GM19467 (cell line): ENCODE measurements around the gene SHOX.

Experiments
- ATAC-seq: cut with Tn5 transposase; IDR thresholded peaks from one replicate; pipeline ENCODE4 v1.9.1; 2021; ENCODE audit warnings: mild to moderate bottlenecking, moderate library complexity; ENCODE audit not compliant: unreplicated experiment

Gene SHOX

DNA sequence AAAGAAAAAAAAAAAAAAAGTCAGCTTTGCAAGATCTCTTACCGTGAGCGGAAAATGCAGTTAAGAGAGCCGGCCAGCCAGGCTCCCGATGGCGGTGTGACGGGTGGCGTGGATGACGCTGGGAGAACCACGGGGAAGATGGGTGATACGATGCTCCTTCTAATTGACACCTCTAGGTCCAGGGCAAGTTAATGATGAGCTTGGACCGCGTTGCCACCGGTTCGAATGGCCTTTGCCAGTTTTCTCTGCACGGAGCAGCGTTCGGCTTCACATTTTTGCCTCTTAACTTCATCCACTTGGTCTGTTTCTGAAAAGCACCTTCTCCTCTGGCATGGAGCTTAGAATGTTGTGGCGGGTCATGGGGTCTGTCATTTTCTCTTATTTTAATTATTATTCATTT lies 33.2 kb downstream of the SHOX start:
- ATAC-seq = no peak

DNA sequence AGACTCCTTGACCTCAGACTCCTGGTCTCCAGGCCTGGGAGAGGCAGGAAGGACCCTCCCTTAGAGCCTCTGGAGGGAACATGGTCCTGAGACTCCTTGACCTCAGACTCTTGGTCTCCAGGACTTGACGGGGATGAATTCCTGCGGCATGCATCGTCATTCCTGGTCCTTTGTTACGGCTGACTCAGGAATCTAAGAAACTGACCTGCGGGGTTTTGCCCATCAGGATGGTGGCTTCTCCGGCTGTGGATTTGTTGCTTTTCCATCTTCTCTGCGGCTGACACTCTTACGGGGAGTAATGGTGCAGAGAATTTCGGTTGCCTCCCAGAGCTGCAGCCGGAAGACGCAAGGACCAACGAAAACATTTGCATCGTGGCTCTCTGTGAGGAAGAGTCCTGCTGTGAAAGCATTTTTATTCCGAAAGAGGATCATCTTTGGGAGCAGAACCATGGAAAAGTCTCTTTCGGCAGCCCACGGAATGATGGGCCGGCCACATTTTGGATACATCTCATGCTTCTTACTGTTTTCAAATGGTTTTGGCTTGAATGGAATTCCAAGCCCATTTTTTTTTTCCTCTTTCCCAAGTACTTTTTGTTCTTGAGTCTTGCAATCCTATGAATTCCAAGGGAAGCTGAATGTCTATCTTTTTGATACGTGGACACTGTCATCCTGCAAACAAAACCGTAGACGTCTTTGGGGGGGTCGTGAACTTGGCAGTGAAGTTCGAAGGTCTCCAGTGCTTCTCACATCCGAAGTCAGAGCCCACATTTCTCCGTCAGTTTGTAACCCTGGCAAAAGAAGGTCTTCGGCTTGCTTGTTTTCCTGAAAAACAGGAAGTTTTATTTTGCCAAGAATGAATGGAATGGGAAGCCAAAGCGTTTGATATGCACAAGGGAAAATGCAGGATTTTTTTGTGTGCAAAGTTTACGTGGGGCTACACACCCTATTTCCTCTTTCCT lies 36.5 kb downstream of the SHOX start:
- no peak for ATAC-seq

DNA sequence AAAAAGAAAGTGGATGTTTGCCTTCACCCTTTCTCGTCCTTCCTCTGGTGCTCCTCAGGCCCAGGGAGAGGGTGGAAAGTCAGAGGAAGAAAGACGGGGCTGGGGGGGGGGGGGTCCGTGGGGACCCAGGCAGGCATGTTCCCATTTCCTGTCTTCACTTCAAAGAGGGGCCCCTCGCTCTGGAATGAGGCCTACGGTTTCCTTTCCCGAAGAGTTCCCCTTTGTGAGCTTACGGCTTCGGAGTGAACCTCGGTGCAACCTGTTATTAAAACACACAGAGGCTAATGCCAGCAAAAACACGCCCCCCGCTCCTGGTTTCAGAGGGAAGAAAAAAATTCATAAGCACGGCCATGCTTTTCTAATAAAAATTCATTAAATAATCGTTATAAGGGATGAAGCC lies 40.1 kb downstream of the SHOX start:
- no peak for ATAC-seq

DNA sequence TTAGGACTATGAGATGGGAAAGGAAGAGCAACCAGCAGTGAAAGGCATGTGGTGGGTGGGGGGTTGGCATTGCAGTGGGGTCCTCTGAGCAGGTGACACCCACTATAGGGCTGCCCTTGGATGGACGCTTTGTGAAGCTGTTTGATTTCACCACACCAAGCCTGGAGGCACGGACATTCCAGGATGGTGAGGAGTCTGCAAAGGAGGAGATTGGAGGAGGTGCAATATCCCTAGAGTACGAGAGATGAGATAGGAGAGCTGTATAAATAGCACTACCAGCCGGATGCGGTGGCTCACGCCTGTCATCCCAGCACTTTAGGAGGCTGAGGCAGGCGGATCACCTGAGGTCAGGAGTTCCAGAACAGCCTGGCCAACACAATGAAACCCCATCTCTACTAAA lies 42.3 kb downstream of the SHOX start:
- ATAC-seq = no peak

DNA sequence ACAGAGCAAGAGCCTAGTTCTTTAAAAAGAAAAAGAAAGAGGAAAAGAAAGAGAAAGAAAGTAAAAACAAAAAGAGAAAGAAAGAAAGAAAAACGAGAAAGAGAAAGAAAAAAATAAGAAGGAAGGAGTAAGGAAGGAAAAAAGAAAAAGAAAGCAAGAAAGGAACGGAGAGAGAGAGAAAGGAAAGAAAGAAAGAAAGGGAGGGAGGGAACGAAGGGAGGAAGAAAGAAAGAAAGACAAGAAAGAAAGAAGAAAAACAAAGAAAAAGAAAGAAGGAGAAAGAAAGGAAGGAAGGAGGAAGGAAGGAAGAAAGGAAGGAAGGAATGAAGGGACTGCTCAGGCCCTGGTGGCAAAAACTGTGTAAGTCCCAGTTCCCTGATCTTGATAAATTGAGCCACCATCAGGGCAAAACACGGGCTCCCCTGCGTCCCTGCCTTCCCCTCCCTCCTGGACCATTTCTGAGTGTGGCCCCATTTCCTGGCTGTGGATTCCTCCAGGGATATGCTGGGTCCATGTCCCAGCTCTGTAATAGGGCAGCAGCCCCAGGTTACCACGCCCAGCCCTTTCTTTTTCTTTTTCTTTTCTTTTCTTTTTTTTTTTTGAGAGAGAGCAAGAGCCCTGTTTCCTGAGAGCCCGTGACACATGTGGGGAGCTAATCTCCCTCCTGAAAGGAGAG lies 44.8 kb downstream of the SHOX start:
- ATAC-seq = no peak

DNA sequence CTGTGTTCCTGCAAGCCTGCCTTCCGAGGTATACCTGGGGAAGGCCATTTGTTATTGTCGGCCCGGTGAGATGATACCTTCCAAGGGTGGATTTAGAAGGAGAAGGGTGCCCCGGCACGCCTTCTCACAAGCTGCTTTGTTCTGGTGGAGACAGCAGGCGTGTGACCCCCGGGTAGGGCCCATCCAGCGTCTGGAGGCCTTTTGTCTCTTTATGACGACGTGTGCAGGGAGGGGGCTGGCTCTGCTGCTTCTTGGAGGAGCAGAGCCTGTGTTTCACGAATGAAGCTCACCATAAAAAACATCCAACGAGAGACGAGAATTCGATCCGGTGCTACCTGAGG lies 45.3 kb downstream of the SHOX start:
- no peak for ATAC-seq

DNA sequence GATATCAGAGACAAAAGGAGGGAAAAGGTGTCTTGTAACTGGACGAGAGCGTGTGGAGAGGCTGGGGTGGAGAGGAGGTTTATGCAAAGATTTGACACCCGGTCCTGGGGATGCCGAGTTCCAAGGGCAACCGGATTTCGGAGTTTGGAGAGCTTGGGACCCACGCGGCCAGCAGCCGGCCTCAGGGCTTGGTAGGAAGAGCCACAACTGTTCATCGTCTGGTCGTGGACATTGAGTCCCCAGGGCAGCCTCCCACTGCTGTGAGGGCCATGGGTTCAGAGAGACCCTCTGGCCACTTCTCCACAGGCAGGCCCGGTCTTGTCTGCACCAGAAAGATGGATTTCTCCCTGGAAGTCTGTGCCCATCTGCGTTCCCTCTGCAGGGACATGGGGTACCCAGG lies 46.8 kb downstream of the SHOX start:
- ATAC-seq = no peak

DNA sequence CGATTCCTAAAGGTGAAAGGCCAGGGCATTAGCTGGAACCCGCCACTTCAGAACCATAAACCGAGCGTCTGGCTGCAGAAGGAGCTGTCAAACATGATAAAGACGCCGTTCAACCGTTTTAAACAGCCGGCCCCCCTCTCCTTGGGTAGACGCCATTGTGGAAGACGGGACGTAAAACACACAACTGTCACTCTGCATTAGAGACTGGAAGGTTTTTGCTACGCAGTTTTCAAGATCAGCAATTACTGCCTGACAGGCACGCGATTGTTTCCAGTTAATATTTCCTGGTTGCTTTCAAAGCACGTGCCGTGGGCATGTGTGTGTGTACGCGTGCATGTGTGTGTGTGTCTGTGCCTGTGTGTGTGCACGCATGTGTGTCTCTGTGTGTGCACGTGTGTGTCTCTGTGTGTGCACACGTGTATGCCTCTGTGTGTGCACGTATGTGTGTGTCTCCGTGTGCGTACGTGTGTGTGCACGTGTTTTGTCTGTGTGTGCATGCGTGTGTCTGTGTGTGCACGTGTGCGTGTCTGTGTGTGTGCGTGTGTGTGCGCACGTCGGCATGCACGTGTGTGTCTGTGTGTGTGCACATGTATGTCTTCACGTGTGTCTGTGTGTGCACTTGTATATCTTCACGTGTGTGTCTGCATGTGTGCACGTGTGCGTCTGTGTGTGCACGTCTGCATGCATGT lies 48.8 kb downstream of the SHOX start:
- no peak for ATAC-seq

DNA sequence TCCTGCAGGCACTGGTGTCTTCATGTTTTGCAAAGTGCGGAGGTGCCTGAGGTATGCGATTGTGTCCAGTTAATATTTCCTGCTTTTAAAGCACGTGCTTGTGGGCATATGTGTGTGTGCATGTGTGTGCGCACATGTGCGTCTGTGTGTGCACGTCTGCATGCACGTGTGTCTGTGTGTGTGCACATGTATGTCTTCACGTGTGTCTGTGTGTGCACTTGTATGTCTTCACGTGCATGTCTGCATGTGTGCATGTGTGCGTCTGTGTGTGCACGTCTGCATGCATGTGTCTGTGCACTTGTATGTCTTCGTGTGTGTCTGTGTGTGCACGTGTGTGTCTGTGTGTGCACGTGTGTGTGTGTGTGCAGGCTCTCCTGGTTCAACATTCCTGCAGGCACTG lies 49.5 kb downstream of the SHOX start:
- ATAC-seq = no peak

DNA sequence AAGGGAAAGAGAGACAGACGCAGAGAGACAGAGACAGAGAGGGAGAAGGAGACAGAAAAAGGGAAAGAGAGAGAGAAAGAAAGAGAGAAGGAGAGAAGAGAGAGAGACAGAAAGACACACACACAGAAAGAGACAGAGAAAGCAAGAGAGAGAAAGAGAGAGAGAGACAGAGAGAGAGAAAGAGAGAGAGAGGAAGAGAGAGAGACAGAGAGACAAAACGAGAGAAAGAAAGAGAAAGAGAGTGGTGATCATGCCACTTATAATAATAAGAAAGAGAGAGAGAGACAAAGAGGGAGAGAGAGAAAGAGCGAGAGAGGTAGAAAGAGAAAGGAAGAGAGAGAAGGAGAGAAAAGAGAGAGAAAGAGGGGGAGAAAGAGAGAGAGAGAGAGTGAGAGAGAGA lies 51.4 kb downstream of the SHOX start:
- no peak for ATAC-seq

DNA sequence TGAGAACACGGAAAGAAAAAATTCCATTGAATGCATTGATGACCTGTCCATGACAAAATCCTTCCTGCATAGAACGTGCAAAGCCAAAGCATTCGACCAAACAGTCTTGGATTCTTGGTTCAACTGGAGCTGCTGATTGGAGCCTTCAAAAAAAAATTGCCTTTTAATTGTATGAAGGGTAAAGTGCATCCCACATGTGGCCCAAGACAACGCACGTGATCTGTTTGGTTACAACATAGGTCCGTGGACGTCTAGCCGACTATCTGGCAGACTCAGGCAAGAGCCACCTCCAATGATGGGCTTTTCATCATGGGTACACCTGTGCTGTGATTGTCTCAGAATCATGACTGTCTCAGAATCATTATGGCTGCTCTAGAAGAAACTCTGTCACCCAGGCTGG lies 52.3 kb downstream of the SHOX start:
- no peak for ATAC-seq

DNA sequence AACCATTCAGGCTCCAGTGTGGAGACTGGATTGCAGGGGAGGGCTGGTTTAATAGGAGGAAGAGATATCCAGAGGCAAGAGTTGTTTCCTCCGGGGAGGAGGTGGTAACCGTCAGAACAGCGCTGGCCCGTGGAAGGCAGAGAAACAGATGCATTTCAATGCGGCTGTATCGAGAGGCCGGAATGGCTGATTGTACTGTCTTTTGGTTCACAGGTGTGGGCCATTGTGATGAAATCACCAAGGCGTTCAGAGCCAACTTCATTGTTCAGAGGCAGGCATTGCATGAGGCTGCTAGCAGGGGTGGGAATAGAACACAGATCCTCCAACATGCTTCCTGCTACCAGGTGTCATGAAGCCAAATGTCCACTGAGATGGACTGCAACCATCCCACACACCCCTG lies 53.0 kb downstream of the SHOX start:
- no peak for ATAC-seq

DNA sequence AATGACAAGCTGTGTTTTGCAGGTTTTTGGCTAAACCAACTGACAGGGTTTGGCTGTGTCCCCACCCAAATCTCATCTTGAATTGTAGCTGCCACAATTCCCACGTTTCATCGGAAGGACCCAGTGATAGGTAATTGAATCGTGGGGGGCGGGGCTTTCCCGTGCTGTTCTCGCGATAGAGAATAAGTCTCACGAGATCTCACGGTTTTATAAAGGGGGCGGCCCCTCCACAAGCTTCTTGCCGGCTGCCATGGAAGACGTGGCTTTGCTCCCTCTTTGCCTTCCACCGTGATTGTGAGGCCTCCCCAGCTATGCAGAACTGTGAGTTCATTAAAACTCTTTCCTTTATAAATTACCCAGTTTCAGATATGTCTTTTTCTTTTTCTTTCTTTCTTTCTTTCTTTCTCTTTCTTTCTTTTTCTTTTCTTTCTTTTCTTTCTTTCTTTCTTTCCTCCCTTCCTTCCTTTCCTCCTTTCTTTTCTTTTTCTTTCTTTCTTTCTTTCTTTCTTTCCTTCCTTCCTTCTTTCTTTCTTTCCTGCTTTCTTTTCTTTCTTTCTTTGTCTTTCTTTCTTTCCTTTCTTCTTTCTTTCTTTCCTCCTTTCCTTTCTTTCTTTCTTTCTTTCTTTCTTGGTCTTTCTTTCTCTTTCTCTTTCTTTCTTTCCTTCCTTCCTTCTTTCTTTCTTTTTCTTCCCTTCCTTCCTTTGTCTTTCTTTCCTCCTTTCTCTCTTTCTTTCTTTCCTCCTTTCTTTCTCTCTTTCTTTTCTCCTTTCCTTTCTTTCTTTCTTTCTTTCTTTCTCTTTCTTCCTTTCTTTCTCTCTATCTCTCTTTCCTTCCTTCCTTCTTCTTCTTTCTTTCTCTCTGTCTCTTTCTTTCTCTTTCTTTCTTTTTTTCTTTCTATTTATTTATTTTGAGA lies 54.8 kb downstream of the SHOX start:
- no peak for ATAC-seq

DNA sequence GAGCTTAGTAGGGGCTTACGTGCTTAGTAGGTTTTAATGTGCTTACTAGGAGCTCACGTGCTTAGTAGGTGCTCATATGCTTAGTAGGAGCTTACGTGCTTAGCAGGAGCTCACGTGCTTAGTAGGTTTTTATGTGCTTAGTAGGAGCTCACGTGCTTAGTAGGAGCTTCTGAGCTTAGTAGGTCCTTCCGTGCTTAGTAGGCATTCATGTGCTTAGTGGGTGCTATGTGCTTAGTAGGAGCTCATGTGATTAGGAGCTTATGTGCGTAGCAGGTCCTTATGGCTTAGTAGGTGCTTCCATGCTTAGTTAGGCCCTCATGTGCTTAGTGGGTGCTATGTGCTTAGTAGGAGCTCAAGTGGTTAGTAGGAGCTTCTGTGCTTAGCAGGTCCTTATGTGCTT lies 59.4 kb downstream of the SHOX start:
- no peak for ATAC-seq

DNA sequence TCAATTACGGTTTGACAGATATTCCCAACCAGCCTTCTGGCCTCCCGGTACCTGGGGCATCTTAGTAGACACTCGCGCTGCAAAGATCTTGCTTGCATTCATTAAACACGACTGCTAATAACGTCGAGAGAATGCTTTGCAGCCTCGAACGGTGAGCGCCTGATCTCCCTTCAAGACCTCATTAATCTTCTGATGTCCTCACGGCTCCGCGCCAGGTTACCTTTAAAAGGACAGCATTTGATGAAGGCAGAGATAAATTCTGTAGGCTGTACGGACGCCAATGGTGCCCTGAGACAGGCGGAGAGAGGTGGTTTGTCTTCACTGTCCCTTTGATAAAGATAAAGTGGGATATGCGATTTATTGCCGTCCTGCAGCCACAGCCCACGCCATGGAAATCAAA lies 64.2 kb downstream of the SHOX start:
- ATAC-seq = no peak

DNA sequence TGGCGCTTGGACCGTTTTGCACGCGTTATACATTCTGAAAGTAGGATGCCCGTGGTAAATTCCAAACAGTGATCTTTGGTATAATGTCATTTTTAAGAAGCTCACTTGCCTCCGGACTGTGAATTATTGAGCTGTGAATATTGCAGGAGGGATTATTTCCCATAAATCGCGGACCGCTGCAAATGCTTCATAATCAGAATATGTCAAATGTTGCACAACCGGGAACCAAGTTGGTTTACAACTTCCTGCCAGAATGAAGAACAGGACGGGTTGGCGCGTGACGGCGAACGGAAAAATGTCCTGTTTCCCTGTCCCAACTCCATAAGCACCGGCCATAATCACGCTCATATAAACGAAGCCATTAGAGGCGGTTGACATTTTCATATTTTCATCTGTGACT lies 67.6 kb downstream of the SHOX start:
- ATAC-seq = no peak

DNA sequence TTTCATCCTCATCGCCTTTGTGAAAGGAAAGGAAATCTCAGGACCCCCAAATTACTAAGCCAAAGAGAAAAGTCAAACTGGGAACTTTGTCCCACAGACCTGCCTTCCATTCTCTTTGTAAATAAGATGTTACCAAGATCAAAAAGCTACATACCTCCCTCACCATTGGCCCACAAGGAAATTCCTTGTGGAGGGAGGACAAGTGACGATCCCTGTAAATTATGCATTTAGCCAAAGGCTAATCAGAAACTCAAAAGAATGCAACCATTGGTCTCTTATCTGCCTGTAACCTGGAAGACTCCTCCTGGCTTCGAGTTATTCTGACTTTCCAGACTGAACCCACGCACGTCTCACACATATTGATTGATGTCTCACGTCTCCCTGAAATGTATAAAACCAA lies 70.3 kb downstream of the SHOX start:
- ATAC-seq = no peak

DNA sequence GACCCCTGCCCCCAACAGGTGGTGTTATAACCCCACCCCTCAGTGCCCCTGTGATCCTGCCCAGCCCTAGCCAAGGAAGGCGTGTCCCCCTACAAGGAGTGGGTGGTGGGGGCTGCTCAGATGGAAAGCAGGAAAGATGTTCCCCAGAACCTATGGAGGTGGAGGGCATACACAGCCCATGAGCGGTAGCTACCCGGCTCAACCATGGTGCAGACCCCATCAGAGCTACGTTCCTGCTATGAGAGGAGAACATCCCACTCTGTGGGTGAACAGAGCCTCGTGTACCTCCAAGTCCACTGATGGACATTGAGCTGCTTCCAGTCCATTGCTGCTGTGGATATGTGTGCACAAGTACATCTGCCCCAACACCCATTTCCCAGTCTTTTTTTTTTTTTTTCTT lies 71.1 kb downstream of the SHOX start:
- no peak for ATAC-seq

DNA sequence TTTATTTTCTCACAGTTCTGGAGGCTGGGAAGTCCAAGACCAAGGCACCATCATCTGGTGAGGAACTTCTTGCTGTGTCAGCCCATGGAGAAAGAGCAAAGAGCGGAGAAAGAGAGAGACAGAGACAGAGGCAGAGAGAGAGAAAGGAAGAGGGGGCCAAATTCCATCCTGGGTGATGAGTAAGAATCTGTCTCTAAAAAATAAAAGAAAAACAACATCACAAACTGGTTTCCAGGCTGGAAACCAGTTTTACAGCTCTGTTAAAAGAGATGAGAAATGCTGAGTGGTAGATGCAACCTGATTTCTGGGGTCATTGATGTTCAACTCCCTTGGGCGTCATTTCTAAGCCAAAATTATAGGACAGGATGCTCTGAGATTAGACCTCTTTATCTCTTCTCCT lies 72.9 kb downstream of the SHOX start:
- no peak for ATAC-seq

DNA sequence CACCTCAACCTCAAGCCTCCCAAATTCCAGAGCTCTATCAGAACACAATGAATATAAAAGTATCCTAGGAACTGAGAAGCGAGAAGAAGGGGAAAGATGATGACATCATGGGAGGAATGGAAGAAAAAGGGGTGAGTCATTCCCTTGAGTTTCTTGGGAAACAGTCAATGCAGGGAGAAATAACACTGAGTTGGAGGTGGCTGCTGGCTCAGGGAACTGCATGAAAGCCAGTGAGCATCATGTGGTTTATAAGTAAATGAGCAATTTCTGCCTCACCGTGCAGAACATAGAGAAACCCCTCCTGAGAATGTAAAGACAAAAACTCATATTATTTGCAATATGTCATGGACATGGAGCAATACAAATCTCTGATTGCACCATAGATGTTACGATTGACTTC lies 73.3 kb downstream of the SHOX start:
- ATAC-seq = no peak
